Skeletal muscle tissue (tissue), 4 donors: ENCODE results near the gene COLEC12. TPM values are rescaled to one million over a fixed set of nuclear protein-coding genes. Genes with fewer than 3 reads are reported as not detected.

ENCODE experiments used
- H3K27ac ChIP-seq: one replicate; pipeline ENCODE4 v1.7.0; 2013; ENCODE audit warnings: mild to moderate bottlenecking, low read depth, low read length, inconsistent platforms
- H3K27me3 ChIP-seq, 3 donors: one replicate each; pipeline ENCODE4 v1.7.0; 2013; ENCODE audit warnings: low read length in 3 of 3; ENCODE audit not compliant: control insufficient read depth in 3 of 3, insufficient read depth in 3 of 3
- H3K36me3 ChIP-seq, 3 donors: one replicate each; pipeline ENCODE4 v1.7.0; 2013; ENCODE audit warnings: low read length in 3 of 3; ENCODE audit not compliant: control insufficient read depth in 3 of 3, insufficient read depth in 3 of 3
- H3K4me1 ChIP-seq, 3 donors: one replicate each; pipeline ENCODE4 v1.7.0; 2013; ENCODE audit warnings: low read length in 3 of 3, mild to moderate bottlenecking in 3 of 3; ENCODE audit not compliant: control insufficient read depth in 3 of 3, insufficient read depth in 3 of 3
- H3K4me3 ChIP-seq, 3 donors: one replicate each; pipeline ENCODE4 v1.7.0; 2013; ENCODE audit warnings: low read length in 3 of 3
- H3K9ac ChIP-seq, 3 donors: one replicate each; pipeline ENCODE4 v1.7.0; 2013; ENCODE audit warnings: low read length in 3 of 3, mild to moderate bottlenecking in 3 of 3, moderate library complexity in 2 of 3, low read depth in 1 of 3
- H3K9me3 ChIP-seq, 3 donors: one replicate each; pipeline ENCODE4 v1.7.0; 2013; ENCODE audit warnings: low read length in 3 of 3; ENCODE audit not compliant: control insufficient read depth in 3 of 3
- total RNA-seq: library from RNA; depleted of rRNA; stranded (reverse); fragments of >200 nt; gene quantifications from one replicate; pipeline ENCODE4 v1.2.3, GENCODE V29; 2014
- donor health status: Osteomylitis.

Gene COLEC12
- 39.1 TPM for total RNA-seq

GRCh38 chr18:500632-501405, at the start of gene COLEC12:
TSS of gene COLEC12 (minus strand) at chr18:500701. CDS start at chr18:500514, 187 bp downstream.
- Histone ChIP-seq H3K27ac (no peak within 1 kb of the TSS), H3K9me3 (no peaks in the 10 kb centered on the region)

GRCh38 chr18:549967-550366, 49.5 kb upstream of the COLEC12 start:
- H3K27me3 ChIP-seq: no peaks in the 10 kb centered on the region
- H3K27ac ChIP-seq: no peak overlapping the region
- H3K4me3 ChIP-seq: no peak overlapping the region
- no peaks in the 10 kb centered on the region for H3K36me3 ChIP-seq
- no peak overlapping the region for H3K9ac ChIP-seq
- no peaks in the 10 kb centered on the region for H3K9me3 ChIP-seq
- H3K4me1 ChIP-seq: no peaks in the 10 kb centered on the region

More at GRCh38 chr18:500632-501405, at the start of gene COLEC12:
- H3K4me1 ChIP-seq: peaks cover 5 to 9% (median 8%) of the 10 kb centered on the region in 3 donors
- no peaks in the 10 kb centered on the region for H3K36me3 ChIP-seq
- peaks cover 17 to 24% (median 22%) of the 10 kb centered on the region in 3 donors for H3K27me3 ChIP-seq
- H3K9ac ChIP-seq: peak within 1 kb of the TSS; percentile 8 to 20 (median 16)
- peak within 1 kb of the TSS; percentile 55 to 66 (median 56) for H3K4me3 ChIP-seq

DNA sequence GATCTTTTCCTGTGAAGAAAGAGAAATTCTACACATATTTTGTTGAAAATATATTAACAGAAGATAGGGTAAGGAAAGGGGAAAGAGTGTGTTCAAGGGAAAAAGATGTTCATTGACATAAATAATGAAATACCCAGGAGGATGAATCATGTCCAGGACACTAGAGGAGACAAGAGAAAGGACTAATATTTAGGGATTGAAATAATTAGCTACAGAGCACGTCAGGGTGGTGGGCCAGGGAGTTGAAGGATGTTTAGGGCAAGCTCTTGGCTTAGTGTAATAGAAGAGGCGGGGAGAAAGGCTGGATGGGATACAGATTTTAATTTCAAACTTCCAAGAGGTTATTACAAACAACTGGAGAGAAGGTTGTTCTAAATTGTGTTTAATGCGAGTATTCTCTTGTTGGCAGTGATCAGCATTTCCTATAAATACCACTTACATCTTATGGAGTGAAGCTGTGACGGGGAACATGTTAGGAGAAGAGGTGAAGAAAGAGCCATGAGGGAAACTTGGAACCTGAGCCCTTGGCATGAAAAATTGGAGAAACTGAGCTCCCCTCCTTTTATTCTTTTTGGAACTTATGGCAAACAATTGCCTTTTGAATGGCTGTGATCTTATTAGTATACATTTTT, 43.1 kb upstream of the COLEC12 start:
- H3K27me3 ChIP-seq: no peaks in the 10 kb centered on the region
- H3K4me3 ChIP-seq: no peak overlapping the region
- H3K36me3 ChIP-seq: no peaks in the 10 kb centered on the region
- no peaks in the 10 kb centered on the region for H3K4me1 ChIP-seq
- H3K9me3 ChIP-seq: no peaks in the 10 kb centered on the region
- H3K9ac ChIP-seq: no peak overlapping the region
- H3K27ac ChIP-seq: no peak overlapping the region

- no peak overlapping the region for H3K27ac ChIP-seq
- H3K4me3 ChIP-seq: no peak overlapping the region
- no peaks in the 10 kb centered on the region for H3K9me3 ChIP-seq
- no peak overlapping the region for H3K9ac ChIP-seq
- no peaks in the 10 kb centered on the region for H3K27me3 ChIP-seq
- no peaks in the 10 kb centered on the region for H3K36me3 ChIP-seq
- H3K4me1 ChIP-seq: no peaks in the 10 kb centered on the region
Observed at GRCh38 chr18:533995-534601, 33.6 kb upstream of the COLEC12 start.

GRCh38 chr18:532632-533031, 32.1 kb upstream of the COLEC12 start:
- H3K9me3 ChIP-seq: no peaks in the 10 kb centered on the region
- H3K9ac ChIP-seq: no peak overlapping the region
- H3K27me3 ChIP-seq: no peaks in the 10 kb centered on the region
- no peak overlapping the region for H3K4me3 ChIP-seq
- no peaks in the 10 kb centered on the region for H3K36me3 ChIP-seq
- H3K27ac ChIP-seq: no peak overlapping the region
- no peaks in the 10 kb centered on the region for H3K4me1 ChIP-seq

- no peak overlapping the region for H3K4me3 ChIP-seq
- H3K9me3 ChIP-seq: no peaks in the 10 kb centered on the region
- H3K27me3 ChIP-seq: no peaks in the 10 kb centered on the region
- H3K27ac ChIP-seq: no peak overlapping the region
- H3K4me1 ChIP-seq: no peaks in the 10 kb centered on the region
- H3K36me3 ChIP-seq: no peaks in the 10 kb centered on the region
- H3K9ac ChIP-seq: no peak overlapping the region
Observed at GRCh38 chr18:532018-532417, 31.5 kb upstream of the COLEC12 start.

DNA sequence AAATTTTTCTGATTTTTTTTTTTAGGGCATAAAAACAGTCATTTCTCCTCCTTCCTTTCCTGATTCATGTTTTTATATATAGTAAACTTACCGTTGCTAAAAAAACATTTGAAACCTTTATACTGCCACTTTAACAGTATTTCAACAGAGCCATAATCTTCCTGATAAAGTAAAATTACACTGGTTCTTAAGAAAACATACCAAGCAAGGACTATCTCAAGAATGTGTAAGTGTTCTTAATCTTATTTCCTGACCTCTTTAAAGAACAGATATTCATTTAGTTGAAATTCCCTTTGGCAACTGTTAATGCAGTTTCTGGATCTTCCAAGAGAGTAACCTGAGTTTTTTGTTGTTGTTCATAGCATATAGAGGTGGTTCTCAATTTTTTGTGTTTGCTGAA, 26.6 kb upstream of the COLEC12 start:
- Histone ChIP-seq H3K27ac (no peak overlapping the region), H3K9ac (no peak overlapping the region), H3K36me3 (no peaks in the 10 kb centered on the region), H3K9me3 (no peaks in the 10 kb centered on the region), H3K27me3 (no peaks in the 10 kb centered on the region), H3K4me3 (no peak overlapping the region), H3K4me1 (no peaks in the 10 kb centered on the region)

DNA sequence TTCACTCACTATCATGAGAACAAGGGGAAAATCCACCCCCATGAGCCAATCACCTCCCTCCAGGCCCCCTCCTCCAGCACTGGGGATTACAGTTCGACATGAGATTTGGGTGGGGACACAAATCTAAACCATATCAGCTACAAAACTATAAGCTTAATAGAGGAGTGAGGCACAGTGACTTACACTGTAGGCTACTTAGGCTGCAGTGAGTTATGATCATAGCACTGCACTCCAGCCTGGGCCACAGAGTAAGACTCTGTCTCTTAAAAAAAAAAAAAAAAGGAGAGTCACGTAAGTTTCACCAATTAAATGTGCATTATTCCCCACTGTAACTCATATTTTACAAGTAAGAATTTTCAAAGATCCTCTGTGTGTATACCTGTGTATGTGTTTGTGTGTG, 26.2 kb upstream of the COLEC12 start:
- H3K4me3 ChIP-seq: no peak overlapping the region
- no peaks in the 10 kb centered on the region for H3K4me1 ChIP-seq
- no peaks in the 10 kb centered on the region for H3K36me3 ChIP-seq
- H3K9me3 ChIP-seq: no peaks in the 10 kb centered on the region
- no peaks in the 10 kb centered on the region for H3K27me3 ChIP-seq
- H3K9ac ChIP-seq: no peak overlapping the region
- no peak overlapping the region for H3K27ac ChIP-seq

DNA sequence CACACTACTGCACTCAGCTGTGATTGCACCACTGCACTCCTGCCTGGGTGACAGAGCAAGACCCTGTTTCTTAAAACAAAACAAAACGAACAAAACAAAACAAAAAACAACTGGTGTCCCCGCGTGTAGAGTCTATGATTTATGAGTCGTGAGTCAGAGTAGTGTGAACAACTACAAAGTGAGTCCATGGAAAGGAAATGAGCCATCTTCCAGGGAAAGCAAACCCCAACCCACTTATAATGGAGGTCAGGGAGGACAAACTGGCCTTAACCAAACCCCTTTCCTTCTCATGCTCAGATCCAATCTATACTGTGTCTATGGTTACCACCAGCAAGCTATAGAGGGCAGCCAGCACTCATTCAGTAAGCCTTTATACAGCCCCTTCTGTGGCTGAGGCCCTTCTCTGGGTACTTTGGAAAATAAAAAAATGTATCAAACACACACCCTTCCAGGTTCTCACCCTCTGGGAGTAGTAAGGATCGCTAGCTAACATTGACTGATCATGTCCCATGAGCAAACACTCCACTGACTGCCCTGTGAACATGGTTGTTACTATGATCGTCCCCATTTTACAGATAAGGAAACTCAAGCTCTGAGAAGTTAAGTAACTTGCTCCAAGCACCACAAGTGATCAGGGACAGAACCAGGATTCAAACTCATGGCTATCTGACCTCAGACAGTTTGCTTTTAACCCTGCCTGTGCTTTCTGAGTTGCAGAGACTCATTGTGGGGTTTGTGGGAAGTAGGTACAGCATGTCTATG, 24.7 kb upstream of the COLEC12 start:
- Histone ChIP-seq H3K27me3 (no peaks in the 10 kb centered on the region), H3K36me3 (no peaks in the 10 kb centered on the region), H3K9ac (no peak overlapping the region), H3K27ac (no peak overlapping the region), H3K9me3 (no peaks in the 10 kb centered on the region), H3K4me3 (no peak overlapping the region), H3K4me1 (no peaks in the 10 kb centered on the region)
